Loucy (cell line): Measurements from ENCODE around the gene DHX29.

ENCODE experiments used
- CTCF ChIP-seq: fragments of 200-600 bp; sonication (generic); conservative IDR thresholded peaks from 2 replicates; pipeline ENCODE4 v1.5.1; 2014; ENCODE audit warnings: mild to moderate bottlenecking, antibody characterized with exemption, low read length
- EZH2phosphoT487 ChIP-seq: fragments of 200-600 bp; IDR thresholded peaks from 2 replicates; pipeline ENCODE4 v1.6.1; 2018; ENCODE audit warnings: antibody characterized with exemption, mild to moderate bottlenecking, moderate library complexity, borderline replicate concordance

GRCh38 chr5:55344392-55344992 lies 37.0 kb upstream of the DHX29 start:
- TF ChIP-seq CTCF (peak; percentile 94), EZH2phosphoT487 (no peak)
